ENCODE data around the gene WFDC1.

WFDC1 gene

GRCh38 chr16:84299734-84300440, 5.2 kb downstream of the WFDC1 start:
- no peak for DNase-seq (ENCODE audit: low read depth in 2 of 2, low spot score in 1 of 2)

- no peak for DNase-seq (ENCODE audit: low read depth in 2 of 2, low spot score in 1 of 2)
Observed at GRCh38 chr16:84302111-84302954, 7.7 kb downstream of the WFDC1 start.

- no peak for DNase-seq (ENCODE audit: low read depth in 2 of 2, low spot score in 1 of 2)
Observed at GRCh38 chr16:84303023-84303422, 8.3 kb downstream of the WFDC1 start.

- DNase-seq (ENCODE audit: low read depth in 2 of 2, low spot score in 1 of 2): no peak
Observed at GRCh38 chr16:84303516-84303915, 8.8 kb downstream of the WFDC1 start.

- DNase-seq (ENCODE audit: low read depth in 2 of 2, low spot score in 1 of 2): no peak
Observed at GRCh38 chr16:84306564-84306963, 11.9 kb downstream of the WFDC1 start.

- DNase-seq (ENCODE audit: low read depth in 2 of 2, low spot score in 1 of 2): no peak
Observed at GRCh38 chr16:84307209-84307954, 12.7 kb downstream of the WFDC1 start.

GRCh38 chr16:84308120-84308519, 13.4 kb downstream of the WFDC1 start:
- no peak for DNase-seq (ENCODE audit: low read depth in 2 of 2, low spot score in 1 of 2)

GRCh38 chr16:84310642-84311041, 16.0 kb downstream of the WFDC1 start:
- DNase-seq (ENCODE audit: low read depth in 2 of 2, low spot score in 1 of 2): no peak

- DNase-seq (ENCODE audit: low read depth in 2 of 2, low spot score in 1 of 2): no peak
Observed at GRCh38 chr16:84312783-84313382, 18.2 kb downstream of the WFDC1 start.

GRCh38 chr16:84313921-84314320, 19.2 kb downstream of the WFDC1 start:
- no peak for DNase-seq (ENCODE audit: low read depth in 2 of 2, low spot score in 1 of 2)

GRCh38 chr16:84314373-84314772, 19.7 kb downstream of the WFDC1 start:
- DNase-seq (ENCODE audit: low read depth in 2 of 2, low spot score in 1 of 2): no peak

- DNase-seq (ENCODE audit: low read depth in 2 of 2, low spot score in 1 of 2): no peak
Observed at GRCh38 chr16:84314814-84315213, 20.1 kb downstream of the WFDC1 start.

GRCh38 chr16:84315422-84315821, 20.7 kb downstream of the WFDC1 start:
- no peak for DNase-seq (ENCODE audit: low read depth in 2 of 2, low spot score in 1 of 2)

- no peak for DNase-seq (ENCODE audit: low read depth in 2 of 2, low spot score in 1 of 2)
Observed at GRCh38 chr16:84318091-84318975, 23.7 kb downstream of the WFDC1 start.

- DNase-seq (ENCODE audit: low read depth in 2 of 2, low spot score in 1 of 2): no peak
Observed at GRCh38 chr16:84319146-84319760, 24.6 kb downstream of the WFDC1 start.

- no peak for DNase-seq (ENCODE audit: low read depth in 2 of 2, low spot score in 1 of 2)
Observed at GRCh38 chr16:84320511-84320910, 25.8 kb downstream of the WFDC1 start.

GRCh38 chr16:84321932-84322331, 27.3 kb downstream of the WFDC1 start:
- DNase-seq (ENCODE audit: low read depth in 2 of 2, low spot score in 1 of 2): no peak

- DNase-seq (ENCODE audit: low read depth in 2 of 2, low spot score in 1 of 2): no peak
Observed at GRCh38 chr16:84322749-84323148, 28.1 kb downstream of the WFDC1 start.

- no peak for DNase-seq (ENCODE audit: low read depth in 2 of 2, low spot score in 1 of 2)
Observed at GRCh38 chr16:84323606-84324005, 28.9 kb downstream of the WFDC1 start.

Data from stimulated activated CD8-positive, alpha-beta memory T cell treated with anti-CD3 and anti-CD28 coated beads, Interleukin-4, amount 100 ng/mL, for 1 hour (primary cell).